GM18907 (cell line): ENCODE results near the gene DMXL2.
"Not testable (repeated sequence)": the region's sequence is repeated elsewhere in the genome, so short reads cannot be mapped to it uniquely, and the experiment has no call there.

Source experiments
- ATAC-seq: cut with Tn5 transposase; IDR thresholded peaks from one replicate; pipeline ENCODE4 v1.9.1; 2021; ENCODE audit warnings: mild to moderate bottlenecking, moderate library complexity; ENCODE audit not compliant: unreplicated experiment

Gene DMXL2

GRCh38 chr15:51625236-51625635 is 2.7 kb upstream of the DMXL2 start:
- ATAC-seq = peak; percentile 37

GRCh38 chr15:51624022-51624421 is 1.5 kb upstream of the DMXL2 start:
- ATAC-seq = no peak

GRCh38 chr15:51623386-51623938 is 891 bp upstream of the DMXL2 start:
- ATAC-seq = no peak

- peak; percentile 49 for ATAC-seq
These were observed 501 bp downstream of the DMXL2 start for GRCh38 chr15:51621936-51622603.

GRCh38 chr15:51621155-51621765 is 1.3 kb downstream of the DMXL2 start:
- no peak for ATAC-seq

- no peak for ATAC-seq
These were observed 1.9 kb downstream of the DMXL2 start for GRCh38 chr15:51620641-51621040.

- no peak for ATAC-seq
These were observed 2.4 kb downstream of the DMXL2 start for GRCh38 chr15:51620122-51620521.

- no peak for ATAC-seq
These were observed 3.1 kb downstream of the DMXL2 start for GRCh38 chr15:51619331-51620035.

- ATAC-seq = no peak
These were observed 4.7 kb downstream of the DMXL2 start for GRCh38 chr15:51617886-51618285.

- ATAC-seq = no peak
These were observed 8.6 kb downstream of the DMXL2 start for GRCh38 chr15:51613951-51614350.

GRCh38 chr15:51612669-51613068 is 9.9 kb downstream of the DMXL2 start:
- ATAC-seq = not testable (repeated sequence)

GRCh38 chr15:51603462-51603948 is 19.1 kb downstream of the DMXL2 start:
- not testable (repeated sequence) for ATAC-seq

- ATAC-seq = no peak
These were observed 19.6 kb downstream of the DMXL2 start for GRCh38 chr15:51603002-51603401.

GRCh38 chr15:51602484-51602883 is 20.1 kb downstream of the DMXL2 start:
- no peak for ATAC-seq

GRCh38 chr15:51601801-51602200 is 20.8 kb downstream of the DMXL2 start:
- no peak for ATAC-seq

- ATAC-seq = peak; percentile 61
These were observed 22.5 kb downstream of the DMXL2 start for GRCh38 chr15:51600114-51600513.

GRCh38 chr15:51589881-51590568 is 32.5 kb downstream of the DMXL2 start:
- ATAC-seq = no peak

GRCh38 chr15:51588966-51589365 is 33.6 kb downstream of the DMXL2 start:
- no peak for ATAC-seq

GRCh38 chr15:51585986-51586385 is 36.6 kb downstream of the DMXL2 start:
- ATAC-seq = no peak

GRCh38 chr15:51580982-51581381 is 41.6 kb downstream of the DMXL2 start:
- ATAC-seq = no peak

GRCh38 chr15:51580385-51580784 is 42.2 kb downstream of the DMXL2 start:
- no peak for ATAC-seq
